ENCODE measurements around the gene CCL21. TPM values are rescaled to one million over a fixed set of nuclear protein-coding genes. Genes with fewer than 3 reads are reported as not detected.

CCL21 gene
- total and polyA plus RNA-seq, 2 donors (not counting 1 experiment from before 2014, with no cell fraction given) = not detected

GRCh38 chr9:34690983-34691935 is 18.7 kb downstream of the CCL21 start, which contains the start of gene CCL19:
TSS of gene CCL19 (minus strand) at chr9:34691276. CDS start at chr9:34691139, 137 bp downstream.
- no peak within 1 kb of the TSS for H3K4me2 ChIP-seq (ENCODE audit: extremely low read depth, insufficient read depth, low read length)
- no peaks in the 10 kb centered on the region for H4K20me1 ChIP-seq (ENCODE audit: control insufficient read depth, extremely low read depth, insufficient read depth, low read length)
- H3K27ac ChIP-seq (ENCODE audit: insufficient read depth, low read length) = no peak within 1 kb of the TSS
- H3K4me3 ChIP-seq (replicated peaks in 1 of 4; ENCODE audit: control extremely low read depth in 1 of 4, insufficient read depth in 1 of 4, low read depth in 3 of 4, low read length in 4 of 4) = no peak within 1 kb of the TSS
- no peak within 1 kb of the TSS for H3K9ac ChIP-seq (ENCODE audit: insufficient read depth, low read length)
- no peak for TF ChIP-seq CTCF (conservative IDR thresholded peaks at IDR 0.05 in 1 of 2, IDR thresholded peaks at IDR 0.05 in 1 of 2; ENCODE audit: low read depth in 1 of 2, low read length in 2 of 2)
- no peaks in the 10 kb centered on the region for H3K27me3 ChIP-seq (ENCODE audit: control insufficient read depth, insufficient read depth, low read length)
- H2AFZ ChIP-seq (ENCODE audit: low read length) = no peak within 1 kb of the TSS
- no peak for DNase-seq (ENCODE audit: low read depth in 2 of 2)
- H3K9me3 ChIP-seq (ENCODE audit: control insufficient read depth, insufficient read depth, low read depth, low read length) = no peaks in the 10 kb centered on the region
- H3K4me1 ChIP-seq (ENCODE audit: control insufficient read depth, extremely low read depth, insufficient read depth, low read length) = no peaks in the 10 kb centered on the region
- no peaks in the 10 kb centered on the region for H3K79me2 ChIP-seq (ENCODE audit: control insufficient read depth, insufficient read depth, low read length)
- H3K36me3 ChIP-seq (ENCODE audit: control insufficient read depth, insufficient read depth, low read length) = no peaks in the 10 kb centered on the region

- Histone ChIP-seq H3K4me1 (ENCODE audit: control insufficient read depth, extremely low read depth, insufficient read depth, low read length) (no peaks in the 10 kb centered on the region), H3K27ac (ENCODE audit: insufficient read depth, low read length) (no peak overlapping the region), H3K9ac (ENCODE audit: insufficient read depth, low read length) (no peak overlapping the region), H3K4me3 (replicated peaks in 1 of 4; ENCODE audit: control extremely low read depth in 1 of 4, insufficient read depth in 1 of 4, low read depth in 3 of 4, low read length in 4 of 4) (no peak overlapping the region), H3K27me3 (ENCODE audit: control insufficient read depth, insufficient read depth, low read length) (no peaks in the 10 kb centered on the region), H2AFZ (ENCODE audit: low read length) (no peak overlapping the region), H3K9me3 (ENCODE audit: control insufficient read depth, insufficient read depth, low read depth, low read length) (no peaks in the 10 kb centered on the region), H3K4me2 (ENCODE audit: extremely low read depth, insufficient read depth, low read length) (no peak overlapping the region), H3K79me2 (ENCODE audit: control insufficient read depth, insufficient read depth, low read length) (no peaks in the 10 kb centered on the region), H3K36me3 (ENCODE audit: control insufficient read depth, insufficient read depth, low read length) (no peaks in the 10 kb centered on the region), H4K20me1 (ENCODE audit: control insufficient read depth, extremely low read depth, insufficient read depth, low read length) (no peaks in the 10 kb centered on the region)
- TF ChIP-seq CTCF (conservative IDR thresholded peaks at IDR 0.05 in 1 of 2, IDR thresholded peaks at IDR 0.05 in 1 of 2; ENCODE audit: low read depth in 1 of 2, low read length in 2 of 2) (no peak), EZH2 (IDR thresholded peaks at IDR 0.05; ENCODE audit: low read length, missing control alignments) (no peak)
- DNase-seq (ENCODE audit: low read depth in 2 of 2) = no peak
Observed at GRCh38 chr9:34689512-34689911, 20.4 kb downstream of the CCL21 start.

- no peak for DNase-seq (ENCODE audit: low read depth in 2 of 2)
- H3K4me2 ChIP-seq (ENCODE audit: extremely low read depth, insufficient read depth, low read length) = no peak overlapping the region
- no peaks in the 10 kb centered on the region for H3K79me2 ChIP-seq (ENCODE audit: control insufficient read depth, insufficient read depth, low read length)
- no peak for TF ChIP-seq CTCF (conservative IDR thresholded peaks at IDR 0.05 in 1 of 2, IDR thresholded peaks at IDR 0.05 in 1 of 2; ENCODE audit: low read depth in 1 of 2, low read length in 2 of 2)
- TF ChIP-seq EZH2 (IDR thresholded peaks at IDR 0.05; ENCODE audit: low read length, missing control alignments) = no peak
- no peaks in the 10 kb centered on the region for H3K4me1 ChIP-seq (ENCODE audit: control insufficient read depth, extremely low read depth, insufficient read depth, low read length)
- H3K9me3 ChIP-seq (ENCODE audit: control insufficient read depth, insufficient read depth, low read depth, low read length) = no peaks in the 10 kb centered on the region
- H4K20me1 ChIP-seq (ENCODE audit: control insufficient read depth, extremely low read depth, insufficient read depth, low read length) = no peaks in the 10 kb centered on the region
- no peak overlapping the region for H2AFZ ChIP-seq (ENCODE audit: low read length)
- H3K36me3 ChIP-seq (ENCODE audit: control insufficient read depth, insufficient read depth, low read length) = no peaks in the 10 kb centered on the region
- no peak overlapping the region for H3K9ac ChIP-seq (ENCODE audit: insufficient read depth, low read length)
- no peak overlapping the region for H3K4me3 ChIP-seq (replicated peaks in 1 of 4; ENCODE audit: control extremely low read depth in 1 of 4, insufficient read depth in 1 of 4, low read depth in 3 of 4, low read length in 4 of 4)
- no peak overlapping the region for H3K27ac ChIP-seq (ENCODE audit: insufficient read depth, low read length)
- H3K27me3 ChIP-seq (ENCODE audit: control insufficient read depth, insufficient read depth, low read length) = no peaks in the 10 kb centered on the region
Observed at GRCh38 chr9:34689116-34689470, 20.8 kb downstream of the CCL21 start.
